ENCODE results near the gene ZNF480. TPM values are rescaled to one million over a fixed set of nuclear protein-coding genes. Genes with fewer than 3 reads are reported as not detected.

Gene ZNF480
- total and polyA plus RNA-seq, 2 of the 8 experiments (the other 6 are each of a cell fraction or from before 2014, with no cell fraction given): 3.4 to 32.9 TPM

DNA sequence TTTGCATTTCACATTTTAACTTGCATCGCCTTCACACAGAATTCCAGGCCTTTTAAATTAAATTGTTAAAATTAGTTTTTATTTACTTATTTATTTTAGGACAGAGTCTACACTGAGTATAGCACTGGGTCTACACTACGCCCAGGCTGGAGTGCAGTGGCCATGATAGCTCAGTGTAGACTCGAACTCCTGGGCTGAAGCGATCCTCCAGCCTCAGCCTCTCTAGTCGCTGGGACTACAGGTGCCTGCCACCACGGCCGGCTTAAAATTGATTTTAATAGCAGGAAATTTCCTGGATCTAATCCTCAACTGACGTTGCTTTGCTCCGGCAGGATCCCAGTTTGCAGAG is 38.8 kb downstream of the ZNF480 start:
- H2BK20ac ChIP-seq (ENCODE audit: low read length): no peak overlapping the region
- no peak overlapping the region for H2BK12ac ChIP-seq (ENCODE audit: low read depth, low read length)
- H4K91ac ChIP-seq (replicated peaks; ENCODE audit: insufficient read length, low read length): no peak overlapping the region
- H3K9me3 ChIP-seq (ENCODE audit: insufficient read depth in 2 of 2, low read depth in 1 of 2, low read length in 1 of 2): peaks cover 29 to 30% of the 10 kb centered on the region in 2 experiments
- no peaks in the 10 kb centered on the region for H3K79me1 ChIP-seq (ENCODE audit: low read depth, low read length)
- H4K5ac ChIP-seq (ENCODE audit: insufficient read length, low read depth, low read length): peak overlapping the region; percentile 43
- no peak for DNase-seq (ENCODE audit: low read depth in 1 of 2, low spot score in 2 of 2)
- H2BK120ac ChIP-seq (replicated peaks; ENCODE audit: low read depth, low read length): no peak overlapping the region
- H3K4me2 ChIP-seq (ENCODE audit: insufficient read depth in 1 of 2, low read depth in 2 of 2, low read length in 2 of 2): peak overlapping the region; percentile 84 to 96
- TF ChIP-seq HDAC2 (IDR thresholded peaks at IDR 0.05; ENCODE audit: borderline replicate concordance in 1 of 2, low read depth in 2 of 2, low read length in 2 of 2) (no peak), KDM4A (IDR thresholded peaks at IDR 0.05; ENCODE audit: low read depth, low read length, severe bottlenecking) (no peak), CBX5 (IDR thresholded peaks at IDR 0.05; ENCODE audit: low read depth, low read length) (no peak), HDAC6 (IDR thresholded peaks at IDR 0.05; ENCODE audit: low read depth, low read length) (no peak)
- TF ChIP-seq, protein P1, sequence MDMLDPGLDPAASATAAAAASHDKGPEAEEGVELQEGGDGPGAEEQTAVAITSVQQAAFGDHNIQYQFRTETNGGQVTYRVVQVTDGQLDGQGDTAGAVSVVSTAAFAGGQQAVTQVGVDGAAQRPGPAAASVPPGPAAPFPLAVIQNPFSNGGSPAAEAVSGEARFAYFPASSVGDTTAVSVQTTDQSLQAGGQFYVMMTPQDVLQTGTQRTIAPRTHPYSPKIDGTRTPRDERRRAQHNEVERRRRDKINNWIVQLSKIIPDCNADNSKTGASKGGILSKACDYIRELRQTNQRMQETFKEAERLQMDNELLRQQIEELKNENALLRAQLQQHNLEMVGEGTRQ (IDR thresholded peaks at IDR 0.05; ENCODE audit: low read length): no peak
- H2AFZ ChIP-seq (ENCODE audit: low read length): 0 out of 2 replicates have a peak overlapping the region, but pooled peaks have one; percentile 64
- no peak overlapping the region for H3K4ac ChIP-seq (replicated peaks; ENCODE audit: insufficient read length, low read depth, low read length)
- no peak overlapping the region for H2BK15ac ChIP-seq (ENCODE audit: low read length)
- POLR2A ChIA-PET (ENCODE audit: partially characterized antibody): interaction anchor here (0.5 to 1.5 kb wide), 7 partner anchors 8 to 197 kb away, joined by 3 to 4 read pairs (median 3); no protein-coding TSS in a partner anchor
- H3K27me3 ChIP-seq (replicated peaks in 1 of 4; ENCODE audit: control insufficient read depth in 3 of 4, extremely low read depth in 1 of 4, insufficient read depth in 3 of 4, low read length in 3 of 4): no peaks in the 10 kb centered on the region
- peak overlapping the region in 1 of 4 experiments; percentile 18; a peak in 3 of 7 replicates for H3K9ac ChIP-seq (replicated peaks in 1 of 4; ENCODE audit: extremely low read depth in 1 of 4, low read depth in 3 of 4, low read length in 3 of 4)
- H3K79me2 ChIP-seq (ENCODE audit: control insufficient read depth in 1 of 2, insufficient read depth in 2 of 2, low read length in 2 of 2): no peaks in the 10 kb centered on the region
- peaks cover 0 to 4% (median 0%) of the 10 kb centered on the region in 4 experiments; a peak in 1 of 8 replicates for H3K36me3 ChIP-seq (ENCODE audit: control insufficient read depth in 2 of 4, insufficient read depth in 4 of 4, low read length in 3 of 4)
- H2BK5ac ChIP-seq (ENCODE audit: low read depth, low read length): no peak overlapping the region
- no peaks in the 10 kb centered on the region for H3K4me1 ChIP-seq (replicated peaks in 1 of 4; ENCODE audit: control insufficient read depth in 3 of 4, insufficient read depth in 4 of 4, low read length in 3 of 4)
- H3K4me3 ChIP-seq (ENCODE audit: extremely low read depth in 1 of 4, insufficient read depth in 2 of 4, low read depth in 3 of 4, low read length in 4 of 4): peak overlapping the region; percentile 79 to 95 (median 92); a peak in 6 of 8 replicates
- CTCF ChIA-PET (ENCODE audit: partially characterized antibody): interaction anchor here (1.5 to 2.1 kb wide), 2 partner anchors 10 to 30 kb away, joined by 4 to 10 read pairs; no protein-coding TSS in a partner anchor
- no peak overlapping the region for H3K18ac ChIP-seq (ENCODE audit: extremely low read depth, low read length)
- H4K8ac ChIP-seq (ENCODE audit: extremely low read depth, insufficient read depth, low read length): peak overlapping the region; percentile 25; the same call in 1 of the 2 replicates
- H3K14ac ChIP-seq (ENCODE audit: insufficient read length): no peak overlapping the region
- FAIRE-seq: no peak
- no peak overlapping the region for H3K27ac ChIP-seq (ENCODE audit: low read depth, low read length)
- peaks cover 9% of the 10 kb centered on the region; the same call in 1 of the 2 replicates for H3K23me2 ChIP-seq (ENCODE audit: low read depth, low read length)
- H2AK5ac ChIP-seq (ENCODE audit: low read depth, low read length): no peak overlapping the region
- H3K56ac ChIP-seq (replicated peaks; ENCODE audit: insufficient read length, low read depth, low read length): no peak overlapping the region
- peaks cover 0 to 1% of the 10 kb centered on the region in 2 experiments for H4K20me1 ChIP-seq (replicated peaks in 1 of 2; ENCODE audit: control insufficient read depth in 1 of 2, insufficient read depth in 2 of 2, low read length in 2 of 2)
- 70% methylated on average over 9 of the region's 9 CpGs; no CpG with 5 or more reads in 1 of the 2 experiments for whole genome bisulfite sequencing, 2 experiments (ENCODE audit: extremely low coverage in 1 of 2, insufficient coverage in 1 of 2, insufficient read length in 1 of 2, insufficient replicate concordance in 2 of 2, low coverage in 1 of 2, low lambda C conversion rate in 2 of 2, missing lambda C conversion rate in 1 of 2)
- no peak overlapping the region for H3K23ac ChIP-seq (ENCODE audit: insufficient read length)

Measured in H1 (cell line).